GM23248 (cell line): ENCODE data around the gene PIAS1.

ENCODE experiments used
- EZH2 ChIP-seq: fragments of 200-600 bp; sonication (generic); IDR thresholded peaks from 2 replicates; pipeline ENCODE4 v1.6.1; 2018; ENCODE audit warnings: antibody characterized with exemption, mild to moderate bottlenecking; ENCODE audit not compliant: insufficient read depth, poor library complexity, severe bottlenecking
- EZH2phosphoT487 ChIP-seq: fragments of 200-600 bp; sonication (generic); IDR thresholded peaks from 2 replicates; pipeline ENCODE4 v1.6.1; 2018; ENCODE audit warnings: antibody characterized with exemption, moderate library complexity, mild to moderate bottlenecking, low read depth; ENCODE audit not compliant: insufficient read depth

DNA sequence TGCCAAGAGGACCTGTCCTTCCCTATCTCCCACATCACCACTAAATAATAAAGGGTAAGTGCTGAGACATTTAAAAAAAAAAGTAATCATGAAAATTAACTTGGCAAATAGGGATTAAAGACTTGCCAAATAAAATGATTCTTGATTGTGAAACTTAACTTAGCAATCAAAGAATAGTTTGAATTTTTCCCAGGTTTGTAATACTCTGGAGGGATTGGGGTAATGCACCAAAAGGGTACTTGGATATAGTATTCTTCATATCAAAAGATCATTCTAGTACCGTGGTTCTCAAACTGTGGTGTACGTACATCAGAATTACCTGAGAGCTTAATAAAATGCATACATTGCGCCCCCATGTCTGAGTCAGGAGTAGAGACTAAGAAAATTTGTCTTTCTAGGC lies 122.5 kb downstream of the PIAS1 start:
- TF ChIP-seq EZH2 (no peak), EZH2phosphoT487 (no peak)
